Sciatic nerve (tissue), 2 donors: ENCODE data around the gene ZBTB25. TPM values are rescaled to one million over a fixed set of nuclear protein-coding genes. Genes with fewer than 3 reads are reported as not detected.
"Not testable (repeated sequence)": the region's sequence is repeated elsewhere in the genome, so short reads cannot be mapped to it uniquely, and the experiment has no call there.

Experiments used
- ATAC-seq: fragments of 200-7000 bp; cut with Tn5 transposase; one replicate; pipeline ENCODE4 v1.9.1; 2020; ENCODE audit warnings: mild to moderate bottlenecking, moderate library complexity
- DNase-seq: peaks from one replicate; pipeline ENCODE4 v3.0.0-alpha.2; 2020; ENCODE audit warnings: low spot score
- intact Hi-C: fragments of 100-400 bp; cut with DNase I; formaldehyde crosslinking; loops from one replicate; pipeline ENCODE4 v1.14.2; 2022
- total RNA-seq: library from RNA; stranded (reverse); fragmentation: NEBNext Ultra II Directional; extraction: Animal tissue kit (Norgen Biotek cat#: 25700); gene quantifications from one replicate; pipeline ENCODE4 v1.2.1, GENCODE V29; 2021
- donor health status: DM: no; HTN: no; CAD: no.
- donor health status: DM: no; HTN: no; CAD: no.

Gene ZBTB25
- total RNA-seq, 1 donor from 2014 or later, result 26.2 TPM

- DNase-seq (no peak), ATAC-seq (no peak)
- intact Hi-C loops, result no loop called here
These were observed 14.6 kb upstream of the ZBTB25 start for GRCh38 chr14:64518229-64518628.

GRCh38 chr14:64517667-64518066, 14.0 kb upstream of the ZBTB25 start:
- ATAC-seq, intact Hi-C loops, DNase-seq: not testable (repeated sequence)

GRCh38 chr14:64516969-64517368, 13.3 kb upstream of the ZBTB25 start:
- ATAC-seq (no peak), DNase-seq (no peak)
- intact Hi-C loops, result no loop called here

DNA sequence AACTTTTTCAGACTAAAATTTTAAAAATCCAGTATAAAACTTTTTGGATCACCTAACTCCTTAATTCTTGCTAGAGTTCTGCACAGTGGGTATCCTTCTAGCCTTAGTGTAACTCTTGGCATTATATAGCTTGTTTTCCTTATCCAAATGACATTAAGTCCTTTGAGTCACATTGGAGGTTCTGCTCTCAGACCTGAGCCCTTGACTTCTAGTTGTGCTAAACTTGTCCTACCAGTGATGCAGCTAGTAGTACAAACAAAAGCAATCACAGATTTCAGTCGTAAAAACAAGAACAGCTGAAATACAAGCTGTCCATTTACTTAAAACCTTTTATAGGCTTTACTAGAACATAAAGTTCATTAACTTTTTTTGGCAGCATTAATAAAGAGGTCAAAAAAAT, 11.4 kb upstream of the ZBTB25 start:
- DNase-seq (no peak), ATAC-seq (no peak)
- intact Hi-C loops, result no loop called here

GRCh38 chr14:64513271-64513670, 9.6 kb upstream of the ZBTB25 start:
- ATAC-seq (no peak), DNase-seq (no peak)
- intact Hi-C loops, result no loop called here

GRCh38 chr14:64510825-64511671, 7.4 kb upstream of the ZBTB25 start:
- intact Hi-C loops, result no loop called here
- ATAC-seq (peak; percentile 78), DNase-seq (peak; percentile 78)

- intact Hi-C loops, result no loop called here
- no peak for DNase-seq
- ATAC-seq, result no peak
These were observed 5.4 kb upstream of the ZBTB25 start for GRCh38 chr14:64509036-64509435.

GRCh38 chr14:64508215-64508776, 4.7 kb upstream of the ZBTB25 start:
- intact Hi-C loops, result no loop called here
- ATAC-seq, result no peak
- DNase-seq, result no peak

DNA sequence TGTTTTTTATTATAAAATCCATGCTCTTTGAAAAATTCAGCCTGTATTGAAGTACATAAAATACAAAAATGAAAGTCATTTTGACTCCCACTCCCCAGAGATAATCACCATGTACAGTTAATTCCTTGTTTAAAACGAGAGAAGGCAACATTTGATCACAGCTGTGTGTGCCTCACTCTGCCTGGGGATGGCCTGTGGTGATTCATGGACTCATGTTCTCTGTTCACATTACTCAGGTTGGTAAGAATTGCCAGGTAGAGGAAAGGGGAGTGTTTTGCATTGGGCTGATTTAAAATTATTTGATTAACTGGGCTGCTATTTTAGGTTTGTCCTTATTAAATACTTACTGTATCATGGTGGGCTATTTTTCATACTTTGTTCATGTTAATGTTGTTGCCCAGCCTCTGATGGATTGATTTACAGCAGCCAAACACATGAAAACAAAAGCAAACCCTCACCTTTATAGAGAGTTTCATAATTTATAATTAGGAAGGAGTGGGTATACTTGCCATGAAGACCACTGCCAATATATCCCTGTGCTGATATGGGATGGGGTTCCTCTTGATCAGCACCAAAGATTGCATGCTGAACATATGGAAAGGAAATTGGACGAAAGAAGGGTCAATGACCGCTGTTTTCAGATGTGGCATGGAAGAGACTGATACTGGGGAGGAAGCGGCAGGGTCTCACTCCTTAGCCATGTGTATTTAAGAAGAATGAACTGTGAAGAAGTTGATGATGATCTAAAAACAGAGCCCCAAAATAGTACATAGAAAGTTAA, 3.9 kb upstream of the ZBTB25 start:
- ATAC-seq, result no peak
- no peak for DNase-seq
- intact Hi-C loops, result no loop called here

- DNase-seq, result no peak
- intact Hi-C loops, result no loop called here
These were observed 3.1 kb upstream of the ZBTB25 start for GRCh38 chr14:64506721-64507120.

DNA sequence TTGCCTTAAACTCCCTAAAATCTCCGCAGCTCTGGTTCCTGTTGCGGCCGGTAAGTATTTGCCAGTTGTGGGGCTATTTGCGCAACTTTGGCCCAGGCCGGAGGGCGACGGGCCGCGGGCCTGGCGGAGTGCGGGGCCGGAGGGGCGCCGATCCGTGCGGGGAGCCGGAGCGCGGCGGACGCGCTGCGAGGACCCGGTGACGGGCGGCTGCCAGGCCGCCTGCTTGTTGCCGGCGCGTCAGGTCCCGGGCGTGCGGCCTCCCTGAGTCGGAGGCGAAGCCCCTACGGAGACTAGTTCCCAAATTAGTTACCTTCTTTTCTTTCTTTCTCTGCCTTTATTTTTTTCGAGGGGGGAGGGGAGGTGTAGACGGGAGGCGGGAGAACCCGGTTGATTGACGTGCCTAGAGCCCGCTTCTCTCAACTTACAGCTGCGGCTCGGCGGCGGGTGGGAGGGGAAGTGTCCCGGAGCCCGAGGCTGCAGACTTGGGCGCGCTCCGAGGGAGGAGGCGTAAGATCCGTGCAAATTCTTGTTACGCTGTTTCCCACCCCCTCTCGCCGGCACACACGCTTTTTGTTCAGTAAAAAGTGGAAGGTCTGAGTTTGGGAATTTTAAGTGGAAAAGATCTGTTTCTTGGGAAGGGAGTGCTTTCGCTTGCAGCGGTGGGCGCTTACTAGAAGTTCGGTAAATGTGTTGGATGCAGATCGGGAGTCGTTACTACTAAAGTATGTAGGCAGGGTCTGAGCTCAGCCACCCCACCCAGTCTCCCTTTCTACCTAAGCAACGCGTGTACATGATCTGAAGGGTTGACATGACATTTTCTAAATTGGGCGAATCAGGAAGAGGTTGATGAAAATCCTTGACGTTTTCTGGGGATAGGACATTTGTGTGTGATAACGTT, 1.5 kb upstream of the ZBTB25 start:
- ATAC-seq (peak; percentile 77), DNase-seq (peak; percentile 92)
- intact Hi-C loops, result no loop called here

More at GRCh38 chr14:64506721-64507120, 3.1 kb upstream of the ZBTB25 start:
- ATAC-seq, result no peak

DNA sequence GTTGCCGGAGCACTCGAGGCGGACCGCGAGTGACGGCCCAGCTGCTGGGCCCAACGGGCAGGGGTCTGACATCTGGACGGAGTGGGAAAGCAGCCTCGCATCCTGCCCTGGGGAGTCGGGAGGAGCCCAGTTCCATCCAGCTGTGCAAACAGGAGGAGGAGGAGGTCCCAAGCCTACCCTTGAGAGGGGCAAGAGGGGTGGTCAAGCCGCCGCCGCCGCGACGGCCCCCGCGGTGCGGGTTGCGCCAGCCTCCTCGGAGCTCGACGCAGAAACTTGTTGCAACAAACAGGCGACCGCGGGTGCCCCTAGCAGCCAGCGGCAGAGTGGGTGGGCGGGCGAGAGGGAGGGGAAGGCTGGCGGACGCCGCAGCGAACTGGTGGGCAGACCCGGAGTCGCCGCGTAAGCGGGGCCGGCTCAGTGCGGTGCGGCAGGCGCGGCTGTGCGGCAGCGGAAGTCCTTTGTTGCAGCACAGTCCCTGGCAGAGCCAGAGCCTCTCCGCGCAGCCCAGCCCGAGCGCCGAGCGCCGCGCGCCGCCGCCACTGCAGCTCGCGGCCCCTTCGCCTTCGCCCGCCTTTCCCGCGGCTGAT, 765 bp upstream of the ZBTB25 start, which contains the start of gene ZBTB1:
ZBTB1 (plus strand) TSS at position 461 of the 587 bp plus-strand sequence. CDS start 16,735 bp downstream, outside the sequence.
- intact Hi-C loops, result no loop called here
- ATAC-seq, result peak; percentile 61

GRCh38 chr14:64502887-64503433, 678 bp downstream of the ZBTB25 start:
- intact Hi-C loops, result no loop called here
- DNase-seq (peak; percentile 76), ATAC-seq (peak; percentile 0)

More for the DNA sequence above, 765 bp upstream of the ZBTB25 start, which contains the start of gene ZBTB1:
- peak; percentile 91 for DNase-seq

GRCh38 chr14:64502456-64502855, 1.2 kb downstream of the ZBTB25 start:
- ATAC-seq (no peak), DNase-seq (no peak)
- intact Hi-C loops, result no loop called here

GRCh38 chr14:64501411-64502171, 2.0 kb downstream of the ZBTB25 start:
- DNase-seq, result peak; percentile 68
- peak; percentile 41 for ATAC-seq
- intact Hi-C loops, result no loop called here

DNA sequence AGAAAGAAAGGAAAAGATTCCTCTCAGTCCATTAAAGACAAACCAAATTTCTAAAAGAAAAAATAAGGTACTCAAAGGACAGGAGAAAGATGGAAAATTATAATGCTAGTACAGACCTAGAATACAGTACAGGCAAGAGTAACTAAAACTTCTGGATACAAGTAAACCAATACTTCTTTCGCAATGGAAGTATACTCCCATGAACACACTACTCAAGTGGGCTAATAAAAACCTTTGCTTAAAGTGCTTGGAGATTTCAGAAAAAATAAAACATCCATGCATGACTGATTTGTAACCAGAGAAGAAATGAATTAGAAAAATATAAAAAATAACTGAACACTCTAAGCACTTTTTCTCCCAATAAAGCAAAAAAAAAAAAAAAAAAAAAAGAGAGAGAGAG, 3.5 kb downstream of the ZBTB25 start:
- intact Hi-C loops, result no loop called here
- ATAC-seq, result no peak

DNA sequence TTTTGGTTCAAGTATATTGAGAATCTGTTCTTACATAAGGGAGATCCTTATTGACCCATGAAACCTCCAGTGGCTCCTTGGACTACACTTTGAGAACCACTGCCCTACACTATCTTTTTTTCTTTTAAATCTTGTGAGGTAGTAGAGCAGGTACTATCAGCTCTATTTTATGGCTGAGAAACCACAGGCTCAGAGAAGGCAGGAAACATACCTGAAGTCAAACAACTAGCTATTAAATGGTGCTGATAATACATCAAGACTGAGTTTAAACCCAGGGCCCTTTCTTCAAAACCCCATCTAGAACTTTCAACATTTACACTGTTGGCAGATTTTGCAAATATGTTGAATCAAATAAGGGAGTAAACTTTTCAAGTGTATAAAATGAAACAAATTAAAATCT, 6.9 kb downstream of the ZBTB25 start:
- DNase-seq (no peak), ATAC-seq (no peak)
- intact Hi-C loops, result no loop called here

More for the DNA sequence above, 3.5 kb downstream of the ZBTB25 start:
- no peak for DNase-seq
